Activated naive CD4-positive, alpha-beta T cell treated with anti-CD3 and anti-CD28 coated beads for 36 hours (primary cell): ENCODE results near the gene ZNF599. TPM values are rescaled to one million over a fixed set of nuclear protein-coding genes. Genes with fewer than 3 reads are reported as not detected.
"Not testable (repeated sequence)": the region's sequence is repeated elsewhere in the genome, so short reads cannot be mapped to it uniquely, and the experiment has no call there.

Experiments used
- CTCF ChIA-PET: fragments of 350-600 bp; sonication (Branson Sonifier 250); formaldehyde crosslinking; loops from one replicate; lab custom pipeline; 2021; ENCODE audit warnings: antibody characterized with exemption; lab: Charles Lee
- DNase-seq: peaks from one replicate; pipeline ENCODE4 v3.0.0-alpha.2; 2020
- H3K27ac Mint-ChIP-seq: one replicate; pipeline ENCODE4 v1.8.0; 2021; ENCODE audit warnings: mild to moderate bottlenecking, mixed read lengths
- H3K27me3 Mint-ChIP-seq: one replicate; pipeline ENCODE4 v1.8.0; 2021; ENCODE audit warnings: low read depth, mixed read lengths
- H3K36me3 Mint-ChIP-seq: one replicate; pipeline ENCODE4 v1.8.0; 2021; ENCODE audit warnings: low read depth, mixed read lengths
- H3K4me1 Mint-ChIP-seq: one replicate; pipeline ENCODE4 v1.8.0; 2021; ENCODE audit warnings: low read depth, mixed read lengths
- H3K4me3 Mint-ChIP-seq: one replicate; pipeline ENCODE4 v1.8.0; 2021; ENCODE audit warnings: mild to moderate bottlenecking, moderate library complexity, mixed read lengths
- H3K9me3 Mint-ChIP-seq: one replicate; pipeline ENCODE4 v1.8.0; 2021; ENCODE audit warnings: mixed read lengths
- intact Hi-C: fragments of 100-400 bp; cut with micrococcal nuclease; formaldehyde crosslinking; loops from one replicate; pipeline ENCODE4 v1.15.1; 2023
- total RNA-seq, 2 experiments: library from RNA; stranded (reverse); gene quantifications; one replicate each; pipeline ENCODE4 v1.2.3, GENCODE V29; 2021

ZNF599 gene
- total RNA-seq: 1 to 10 TPM; 2.8 to 3.3 TPM

DNA sequence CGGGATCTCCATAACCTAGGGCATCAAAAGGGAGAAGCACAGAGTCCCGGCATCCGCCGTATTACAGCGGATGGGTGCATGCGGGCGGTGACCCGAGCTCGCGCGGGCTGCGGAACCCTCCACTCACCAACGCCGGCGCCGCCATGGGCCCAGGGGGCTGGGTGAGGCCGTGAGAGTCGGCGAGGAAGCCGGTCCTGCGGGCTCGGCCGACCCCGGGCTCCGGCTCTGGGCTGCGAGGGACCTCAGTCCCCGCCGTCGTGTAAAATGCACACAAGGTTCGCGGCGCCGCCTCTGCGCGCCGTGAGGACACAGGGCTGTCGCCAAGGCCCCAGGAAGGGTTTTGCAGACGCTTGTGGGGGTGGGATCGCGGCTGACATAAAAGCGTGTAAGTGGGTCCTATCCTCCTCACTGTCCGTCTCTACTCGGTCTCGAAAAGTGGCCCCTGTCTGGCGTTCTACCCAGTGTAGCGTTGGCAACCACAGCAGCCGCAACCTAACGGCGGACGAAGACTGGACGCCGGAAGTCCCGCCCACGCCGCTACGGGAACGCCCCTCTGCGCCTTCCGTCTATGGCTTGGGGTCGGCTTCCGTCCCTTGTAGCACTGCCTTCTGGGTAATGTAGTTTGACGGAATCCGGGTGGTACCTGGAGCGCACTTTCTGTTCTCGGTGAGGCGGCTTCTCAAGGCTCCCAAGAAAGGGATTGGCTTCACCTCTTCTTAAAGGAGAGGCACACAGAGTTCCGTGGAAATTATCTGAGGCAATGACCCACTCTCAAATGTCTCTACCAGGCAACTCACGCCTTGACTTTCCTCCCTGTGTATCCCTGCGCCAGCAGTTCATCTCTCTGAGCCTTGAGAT lies at the start of gene ZNF599:
Gene ZNF599 (minus strand): TSS at position 519 of the 858 bp plus-strand sequence. CDS start 374 bp downstream, at position 145.
- H3K27me3 Mint-ChIP-seq: no peaks in the 10 kb centered on the region
- CTCF ChIA-PET: no interaction called here
- H3K36me3 Mint-ChIP-seq: peaks cover 6% of the 10 kb centered on the region
- intact Hi-C loops: loop anchor here (1.0 to 10.0 kb wide), 4 partner anchors 40 to 192 kb away; partner anchors contain the start of genes SCGB2B2, ZNF30, ZNF302 and ZNF792
- peak within 1 kb of the TSS; percentile 79 for H3K27ac Mint-ChIP-seq
- H3K4me3 Mint-ChIP-seq: peak within 1 kb of the TSS; percentile 92
- peaks cover 3% of the 10 kb centered on the region for H3K9me3 Mint-ChIP-seq
- peak; percentile 92 for DNase-seq
- H3K4me1 Mint-ChIP-seq: peaks cover 12% of the 10 kb centered on the region

DNA sequence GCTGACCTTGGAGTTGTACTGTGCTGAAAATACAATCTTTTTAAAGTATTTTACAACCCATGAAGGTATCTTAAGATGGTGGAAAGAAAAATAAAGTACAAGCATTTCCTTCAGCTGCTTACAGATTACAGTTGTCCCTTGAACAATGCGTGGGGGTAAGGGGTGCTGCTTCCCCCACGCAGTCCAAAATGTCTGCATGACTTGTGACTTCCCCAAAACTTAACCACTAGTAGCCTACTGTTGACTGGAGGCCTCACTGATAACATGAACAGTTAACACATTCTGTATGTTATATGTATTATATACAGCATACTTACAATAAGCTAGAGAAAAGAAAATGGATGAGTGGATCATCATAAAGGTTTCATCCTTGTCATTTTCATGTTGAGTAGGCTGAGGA lies 45.3 kb upstream of the ZNF599 start:
- Mint-ChIP-seq H3K9me3 (no peaks in the 10 kb centered on the region), H3K4me3 (no peak overlapping the region), H3K36me3 (peaks cover 15% of the 10 kb centered on the region), H3K27me3 (no peaks in the 10 kb centered on the region), H3K4me1 (no peaks in the 10 kb centered on the region), H3K27ac (no peak overlapping the region)
- no peak for DNase-seq
- intact Hi-C loops: no loop called here
- CTCF ChIA-PET: no interaction called here

GRCh38 chr19:34816708-34817107 lies 43.7 kb upstream of the ZNF599 start:
- Mint-ChIP-seq H3K4me3 (no peak overlapping the region), H3K9me3 (no peaks in the 10 kb centered on the region), H3K4me1 (no peaks in the 10 kb centered on the region), H3K27me3 (no peaks in the 10 kb centered on the region), H3K27ac (no peak overlapping the region), H3K36me3 (peaks cover 15% of the 10 kb centered on the region)
- CTCF ChIA-PET: no interaction called here
- intact Hi-C loops: no loop called here
- no peak for DNase-seq

DNA sequence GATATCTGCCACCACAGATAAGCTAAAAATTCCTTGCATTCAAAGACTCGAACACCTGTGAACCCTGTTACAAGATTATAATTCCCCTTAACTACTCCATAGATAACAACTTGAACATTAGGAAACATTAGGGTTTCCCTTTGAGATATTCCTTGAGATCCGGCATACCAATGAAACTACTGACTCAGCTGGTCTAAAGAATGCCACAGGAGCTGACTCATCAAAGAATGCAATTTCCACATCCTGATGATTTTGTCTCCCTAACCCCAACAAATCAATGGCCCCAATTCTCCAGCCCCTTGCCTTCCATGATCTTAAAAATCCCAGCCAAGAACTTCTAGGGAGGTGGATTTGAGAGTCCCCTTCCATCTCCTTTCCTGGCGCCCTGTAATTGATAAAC lies 35.6 kb upstream of the ZNF599 start:
- Mint-ChIP-seq H3K9me3 (peaks cover 14% of the 10 kb centered on the region), H3K36me3 (peaks cover 4% of the 10 kb centered on the region), H3K4me3 (no peak overlapping the region), H3K27me3 (no peaks in the 10 kb centered on the region), H3K4me1 (no peaks in the 10 kb centered on the region), H3K27ac (no peak overlapping the region)
- intact Hi-C loops: no loop called here
- CTCF ChIA-PET: interaction anchor here (1.3 kb wide), 1 partner anchor 30 kb away, joined by 3 read pairs; no protein-coding TSS in a partner anchor
- DNase-seq: no peak

GRCh38 chr19:34806976-34807860 lies 34.2 kb upstream of the ZNF599 start:
- Mint-ChIP-seq H3K27me3 (no peaks in the 10 kb centered on the region), H3K4me1 (no peaks in the 10 kb centered on the region), H3K36me3 (peaks cover 6% of the 10 kb centered on the region), H3K4me3 (no peak overlapping the region), H3K27ac (no peak overlapping the region), H3K9me3 (peaks cover 14% of the 10 kb centered on the region)
- no peak for DNase-seq
- intact Hi-C loops: no loop called here
- CTCF ChIA-PET: interaction anchor here (1.3 kb wide), 1 partner anchor 32 kb away, joined by 3 read pairs; no protein-coding TSS in a partner anchor

GRCh38 chr19:34804115-34804514 lies 31.1 kb upstream of the ZNF599 start:
- no peak overlapping the region for H3K27ac Mint-ChIP-seq
- CTCF ChIA-PET: no interaction called here
- DNase-seq: no peak
- no peak overlapping the region for H3K4me3 Mint-ChIP-seq
- intact Hi-C loops: no loop called here
- H3K27me3 Mint-ChIP-seq: no peaks in the 10 kb centered on the region
- peaks cover 11% of the 10 kb centered on the region for H3K9me3 Mint-ChIP-seq
- peaks cover 10% of the 10 kb centered on the region for H3K36me3 Mint-ChIP-seq
- H3K4me1 Mint-ChIP-seq: no peaks in the 10 kb centered on the region

- H3K4me3 Mint-ChIP-seq, intact Hi-C loops, H3K27me3 Mint-ChIP-seq, H3K27ac Mint-ChIP-seq, H3K4me1 Mint-ChIP-seq, DNase-seq, H3K36me3 Mint-ChIP-seq, CTCF ChIA-PET: not testable (repeated sequence)
- peaks cover 13% of the 10 kb centered on the region for H3K9me3 Mint-ChIP-seq
These were observed 23.9 kb upstream of the ZNF599 start for GRCh38 chr19:34796953-34797352.

- H3K27me3 Mint-ChIP-seq: no peaks in the 10 kb centered on the region
- intact Hi-C loops: no loop called here
- peaks cover 9% of the 10 kb centered on the region for H3K9me3 Mint-ChIP-seq
- DNase-seq: no peak
- H3K4me3 Mint-ChIP-seq: no peak overlapping the region
- peaks cover 1% of the 10 kb centered on the region for H3K36me3 Mint-ChIP-seq
- H3K4me1 Mint-ChIP-seq: peaks cover 4% of the 10 kb centered on the region
- no peak overlapping the region for H3K27ac Mint-ChIP-seq
- CTCF ChIA-PET: interaction anchor here (0.7 to 1.1 kb wide), 2 partner anchors 44 to 347 kb away, joined by 3 to 4 read pairs; no protein-coding TSS in a partner anchor
These were observed 21.3 kb upstream of the ZNF599 start for GRCh38 chr19:34794066-34794960.

GRCh38 chr19:34793565-34793964 lies 20.6 kb upstream of the ZNF599 start:
- DNase-seq: no peak
- no peak overlapping the region for H3K4me3 Mint-ChIP-seq
- peaks cover 5% of the 10 kb centered on the region for H3K9me3 Mint-ChIP-seq
- H3K27me3 Mint-ChIP-seq: no peaks in the 10 kb centered on the region
- CTCF ChIA-PET: interaction anchor here (1.1 kb wide), 1 partner anchor 45 kb away, joined by 4 read pairs; no protein-coding TSS in a partner anchor
- intact Hi-C loops: no loop called here
- H3K4me1 Mint-ChIP-seq: peaks cover 4% of the 10 kb centered on the region
- H3K27ac Mint-ChIP-seq: no peak overlapping the region
- peaks cover 1% of the 10 kb centered on the region for H3K36me3 Mint-ChIP-seq

DNA sequence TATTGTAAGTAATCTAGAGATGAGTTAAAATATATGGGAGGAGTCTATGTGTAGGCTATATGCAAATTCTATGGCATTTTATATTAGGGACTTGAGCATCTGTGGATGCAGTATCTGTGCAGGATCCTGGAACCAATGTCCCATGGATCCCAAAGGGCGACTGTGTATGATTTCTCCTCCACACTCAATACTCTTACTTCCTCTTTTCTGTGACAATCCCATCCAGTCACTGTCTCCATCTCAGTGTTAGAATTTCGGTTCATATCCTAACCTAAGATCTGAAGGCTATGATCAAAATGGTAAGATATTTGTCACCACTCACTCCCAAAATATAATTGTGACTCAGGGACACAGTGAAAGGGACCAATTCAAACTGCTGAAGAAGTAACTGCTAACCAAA lies 15.1 kb upstream of the ZNF599 start:
- DNase-seq: no peak
- Mint-ChIP-seq H3K27me3 (no peaks in the 10 kb centered on the region), H3K36me3 (peaks cover 1% of the 10 kb centered on the region), H3K27ac (no peak overlapping the region), H3K9me3 (peaks cover 3% of the 10 kb centered on the region), H3K4me1 (peaks cover under 1% of the 10 kb centered on the region), H3K4me3 (no peak overlapping the region)
- CTCF ChIA-PET: no interaction called here
- intact Hi-C loops: no loop called here

DNA sequence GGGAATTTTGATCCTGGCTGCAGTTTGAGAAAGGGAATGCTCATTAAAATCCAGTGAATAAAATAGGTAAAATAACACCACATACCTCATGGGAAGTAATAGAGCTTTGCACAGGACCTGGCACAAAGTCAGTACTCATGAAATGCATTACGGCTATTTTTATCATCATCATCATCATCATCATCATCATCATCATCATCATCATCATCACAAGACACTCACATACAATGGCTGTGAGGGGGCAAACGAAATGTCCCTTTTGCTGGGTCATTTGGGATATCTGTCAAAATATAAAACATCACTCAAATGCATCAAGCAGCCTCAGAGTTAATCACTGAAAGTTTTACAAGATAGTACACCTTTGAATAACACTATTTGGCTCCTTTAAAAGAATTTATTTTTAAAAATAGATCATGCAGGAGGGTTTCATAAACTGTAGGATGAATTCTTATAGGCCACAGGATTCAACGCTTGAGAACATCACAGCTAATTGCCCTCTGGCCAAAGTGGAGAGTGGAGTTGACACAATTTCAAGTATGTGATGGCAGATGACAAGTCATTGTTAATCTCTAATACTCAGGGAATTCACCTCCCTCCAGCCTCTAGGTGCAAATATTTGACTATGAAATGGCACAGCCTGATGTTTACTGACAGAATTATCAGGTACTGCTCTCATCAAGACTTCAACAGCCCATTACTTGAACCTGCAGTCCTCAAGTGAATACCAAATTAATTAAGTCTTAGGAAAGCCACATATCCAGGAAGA lies 14.2 kb upstream of the ZNF599 start:
- Mint-ChIP-seq H3K9me3 (peaks cover 3% of the 10 kb centered on the region), H3K4me3 (no peak overlapping the region), H3K27ac (no peak overlapping the region), H3K27me3 (no peaks in the 10 kb centered on the region), H3K36me3 (peaks cover under 1% of the 10 kb centered on the region), H3K4me1 (no peaks in the 10 kb centered on the region)
- CTCF ChIA-PET: no interaction called here
- intact Hi-C loops: no loop called here
- DNase-seq: no peak
